ENCODE results near the gene MAD1L1.

- TF ChIP-seq CTCF (IDR thresholded peaks at IDR 0.05; ENCODE audit: low read depth, low read length, poor library complexity, severe bottlenecking) (no peak), EZH2phosphoT487 (IDR thresholded peaks at IDR 0.05; ENCODE audit: borderline replicate concordance, low read length) (no peak)
These were observed 129.5 kb downstream of the MAD1L1 start for GRCh38 chr7:2103071-2103898.
